ENCODE data around the gene FRAS1. TPM values are rescaled to one million over a fixed set of nuclear protein-coding genes. Genes with fewer than 3 reads are reported as not detected.

The FRAS1 gene
- total and polyA plus RNA-seq, 2 donors (not counting 1 experiment from before 2014, with no cell fraction given): 0.30 to 0.66 TPM

DNA sequence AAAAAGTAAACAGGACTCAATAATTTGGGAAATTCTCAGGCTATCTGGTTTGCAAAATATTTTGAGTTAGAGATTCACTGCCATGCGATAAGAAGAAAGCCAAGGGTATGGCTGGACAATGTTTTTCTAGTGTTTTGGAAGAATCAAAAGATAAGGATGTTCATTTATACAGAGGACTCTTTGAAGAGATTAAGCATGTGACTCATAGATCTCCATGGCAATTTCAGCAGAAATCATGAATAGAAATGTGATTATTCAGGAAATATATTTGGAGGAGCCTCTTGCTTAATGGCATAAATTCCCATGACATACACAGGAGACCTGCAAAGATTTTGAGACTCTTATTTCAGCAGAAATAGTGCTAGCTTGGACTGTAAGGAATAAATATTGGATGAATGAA, 16.7 kb upstream of the FRAS1 start:
- no peaks in the 10 kb centered on the region for H3K36me3 ChIP-seq (ENCODE audit: control insufficient read depth, insufficient read depth, low read length)
- peak in 1 of 2 donors; percentile 35 for DNase-seq (ENCODE audit: low read depth in 2 of 2)
- TF ChIP-seq, protein P1, sequence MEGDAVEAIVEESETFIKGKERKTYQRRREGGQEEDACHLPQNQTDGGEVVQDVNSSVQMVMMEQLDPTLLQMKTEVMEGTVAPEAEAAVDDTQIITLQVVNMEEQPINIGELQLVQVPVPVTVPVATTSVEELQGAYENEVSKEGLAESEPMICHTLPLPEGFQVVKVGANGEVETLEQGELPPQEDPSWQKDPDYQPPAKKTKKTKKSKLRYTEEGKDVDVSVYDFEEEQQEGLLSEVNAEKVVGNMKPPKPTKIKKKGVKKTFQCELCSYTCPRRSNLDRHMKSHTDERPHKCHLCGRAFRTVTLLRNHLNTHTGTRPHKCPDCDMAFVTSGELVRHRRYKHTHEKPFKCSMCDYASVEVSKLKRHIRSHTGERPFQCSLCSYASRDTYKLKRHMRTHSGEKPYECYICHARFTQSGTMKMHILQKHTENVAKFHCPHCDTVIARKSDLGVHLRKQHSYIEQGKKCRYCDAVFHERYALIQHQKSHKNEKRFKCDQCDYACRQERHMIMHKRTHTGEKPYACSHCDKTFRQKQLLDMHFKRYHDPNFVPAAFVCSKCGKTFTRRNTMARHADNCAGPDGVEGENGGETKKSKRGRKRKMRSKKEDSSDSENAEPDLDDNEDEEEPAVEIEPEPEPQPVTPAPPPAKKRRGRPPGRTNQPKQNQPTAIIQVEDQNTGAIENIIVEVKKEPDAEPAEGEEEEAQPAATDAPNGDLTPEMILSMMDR (conservative IDR thresholded peaks at IDR 0.05 in 1 of 2, IDR thresholded peaks at IDR 0.05 in 1 of 2; ENCODE audit: low read depth in 1 of 2, low read length in 2 of 2): no peak
- TF ChIP-seq EZH2 (IDR thresholded peaks at IDR 0.05; ENCODE audit: low read length, missing control alignments): no peak

DNA sequence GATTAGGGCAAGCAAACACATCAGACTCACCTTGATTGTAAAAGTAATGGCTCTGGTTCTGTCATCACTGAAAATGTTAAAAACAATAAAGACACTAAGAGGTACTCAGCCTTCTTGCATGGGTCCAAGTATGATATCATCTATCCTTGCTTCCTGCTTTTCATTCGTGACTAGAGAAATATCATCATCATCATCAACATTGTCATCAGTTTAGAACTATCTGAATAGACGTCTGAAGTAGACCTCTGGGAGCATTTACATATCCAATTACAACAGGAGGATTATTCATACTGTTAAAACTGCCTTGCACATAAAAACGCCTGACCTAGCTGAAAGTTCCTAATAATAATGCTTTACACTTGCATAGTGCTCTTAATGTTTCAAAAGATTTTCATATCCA, 9.8 kb upstream of the FRAS1 start:
- Histone ChIP-seq H3K79me2 (ENCODE audit: control insufficient read depth, insufficient read depth, low read length) (no peaks in the 10 kb centered on the region), H3K4me1 (ENCODE audit: control insufficient read depth, extremely low read depth, insufficient read depth, low read length) (no peaks in the 10 kb centered on the region), H3K27me3 (ENCODE audit: control insufficient read depth, insufficient read depth, low read length) (no peaks in the 10 kb centered on the region), H3K4me2 (ENCODE audit: extremely low read depth, insufficient read depth, low read length) (no peak overlapping the region), H2AFZ (ENCODE audit: low read length) (no peak overlapping the region), H3K36me3 (ENCODE audit: control insufficient read depth, insufficient read depth, low read length) (no peaks in the 10 kb centered on the region), H4K20me1 (ENCODE audit: control insufficient read depth, extremely low read depth, insufficient read depth, low read length) (no peaks in the 10 kb centered on the region), H3K9ac (ENCODE audit: insufficient read depth, low read length) (no peak overlapping the region), H3K27ac (ENCODE audit: insufficient read depth, low read length) (no peak overlapping the region), H3K4me3 (replicated peaks in 1 of 4; ENCODE audit: control extremely low read depth in 1 of 4, insufficient read depth in 1 of 4, low read depth in 3 of 4, low read length in 4 of 4) (no peak overlapping the region), H3K9me3 (ENCODE audit: control insufficient read depth, insufficient read depth, low read depth, low read length) (no peaks in the 10 kb centered on the region)
- no peak for TF ChIP-seq EZH2 (IDR thresholded peaks at IDR 0.05; ENCODE audit: low read length, missing control alignments)
- TF ChIP-seq, protein P1 (conservative IDR thresholded peaks at IDR 0.05 in 1 of 2, IDR thresholded peaks at IDR 0.05 in 1 of 2; ENCODE audit: low read depth in 1 of 2, low read length in 2 of 2): no peak
- DNase-seq (ENCODE audit: low read depth in 2 of 2): no peak

More for the DNA sequence above, 16.7 kb upstream of the FRAS1 start:
- Histone ChIP-seq H3K79me2 (ENCODE audit: control insufficient read depth, insufficient read depth, low read length) (no peaks in the 10 kb centered on the region), H3K4me3 (replicated peaks in 1 of 4; ENCODE audit: control extremely low read depth in 1 of 4, insufficient read depth in 1 of 4, low read depth in 3 of 4, low read length in 4 of 4) (no peak overlapping the region), H3K4me2 (ENCODE audit: extremely low read depth, insufficient read depth, low read length) (no peak overlapping the region), H3K9me3 (ENCODE audit: control insufficient read depth, insufficient read depth, low read depth, low read length) (no peaks in the 10 kb centered on the region), H2AFZ (ENCODE audit: low read length) (no peak overlapping the region), H4K20me1 (ENCODE audit: control insufficient read depth, extremely low read depth, insufficient read depth, low read length) (no peaks in the 10 kb centered on the region), H3K9ac (ENCODE audit: insufficient read depth, low read length) (no peak overlapping the region), H3K27me3 (ENCODE audit: control insufficient read depth, insufficient read depth, low read length) (no peaks in the 10 kb centered on the region), H3K4me1 (ENCODE audit: control insufficient read depth, extremely low read depth, insufficient read depth, low read length) (no peaks in the 10 kb centered on the region), H3K27ac (ENCODE audit: insufficient read depth, low read length) (no peak overlapping the region)

DNA sequence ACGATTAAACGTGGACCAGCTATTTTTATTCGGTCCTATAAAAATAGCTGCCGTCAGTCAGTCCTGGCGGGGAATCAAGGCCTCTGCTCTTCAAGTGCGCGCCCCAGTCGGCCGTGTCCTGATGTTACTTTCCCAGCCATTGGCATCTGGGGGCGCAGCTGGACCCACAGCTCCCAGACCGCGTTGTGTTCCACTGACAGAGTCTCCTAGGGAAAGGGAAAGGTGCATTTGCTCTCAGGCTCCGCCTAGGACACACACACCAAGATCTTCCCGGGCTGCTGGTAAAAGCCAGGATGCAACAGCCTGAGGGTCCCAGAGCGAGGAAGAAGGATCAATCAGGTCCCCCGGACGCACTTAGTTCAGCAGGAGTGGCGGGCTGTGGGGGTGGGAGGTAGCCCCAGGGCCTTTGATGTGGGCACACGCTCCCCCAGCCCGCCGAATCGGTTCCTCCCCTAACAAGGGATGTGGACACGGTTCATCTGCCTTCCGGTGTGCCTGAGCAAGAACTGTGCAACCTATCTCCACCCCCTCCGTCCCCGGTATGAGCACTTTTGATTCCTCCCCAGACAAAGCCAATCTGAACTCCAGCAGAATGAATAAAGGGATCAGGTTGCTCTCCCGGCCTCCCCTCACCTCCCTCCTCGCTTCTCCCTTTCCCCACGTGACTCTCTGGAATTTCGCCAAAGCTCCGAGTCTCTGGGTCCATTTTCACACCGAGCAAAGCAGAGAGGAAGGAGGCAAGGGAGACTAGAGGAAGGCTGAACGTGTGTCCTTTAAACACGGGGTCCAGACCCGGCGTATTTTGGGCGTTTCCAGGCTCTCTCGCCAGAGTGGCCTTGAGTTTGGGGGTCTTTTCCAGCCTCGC, 626 bp upstream of the FRAS1 start:
- H3K36me3 ChIP-seq (ENCODE audit: control insufficient read depth, insufficient read depth, low read length): no peaks in the 10 kb centered on the region
- H3K4me2 ChIP-seq (ENCODE audit: extremely low read depth, insufficient read depth, low read length): peak overlapping the region; percentile 99
- H3K79me2 ChIP-seq (ENCODE audit: control insufficient read depth, insufficient read depth, low read length): no peaks in the 10 kb centered on the region
- peaks cover 29% of the 10 kb centered on the region for H3K27me3 ChIP-seq (ENCODE audit: control insufficient read depth, insufficient read depth, low read length)
- peak overlapping the region; percentile 46 for H2AFZ ChIP-seq (ENCODE audit: low read length)
- no peak overlapping the region for H3K9ac ChIP-seq (ENCODE audit: insufficient read depth, low read length)
- no peak overlapping the region for H3K27ac ChIP-seq (ENCODE audit: insufficient read depth, low read length)
- no peaks in the 10 kb centered on the region for H4K20me1 ChIP-seq (ENCODE audit: control insufficient read depth, extremely low read depth, insufficient read depth, low read length)
- TF ChIP-seq, protein P1 (conservative IDR thresholded peaks at IDR 0.05 in 1 of 2, IDR thresholded peaks at IDR 0.05 in 1 of 2; ENCODE audit: low read depth in 1 of 2, low read length in 2 of 2): no peak
- TF ChIP-seq EZH2 (IDR thresholded peaks at IDR 0.05; ENCODE audit: low read length, missing control alignments): peak; percentile 67
- peak; percentile 74 to 75 for DNase-seq (ENCODE audit: low read depth in 2 of 2)
- peak overlapping the region; percentile 55 to 63 (median 62) for H3K4me3 ChIP-seq (replicated peaks in 1 of 4; ENCODE audit: control extremely low read depth in 1 of 4, insufficient read depth in 1 of 4, low read depth in 3 of 4, low read length in 4 of 4)
- H3K4me1 ChIP-seq (ENCODE audit: control insufficient read depth, extremely low read depth, insufficient read depth, low read length): peaks cover 3% of the 10 kb centered on the region
- no peaks in the 10 kb centered on the region for H3K9me3 ChIP-seq (ENCODE audit: control insufficient read depth, insufficient read depth, low read depth, low read length)

All from fibroblast of lung (primary cell).